Fibroblast of skin of scalp (primary cell): ENCODE measurements around the gene ARHGAP24.

Experiments
- DNase-seq: peaks from one replicate; pipeline ENCODE4 v3.0.0-alpha.2; 2013

Gene ARHGAP24

DNA sequence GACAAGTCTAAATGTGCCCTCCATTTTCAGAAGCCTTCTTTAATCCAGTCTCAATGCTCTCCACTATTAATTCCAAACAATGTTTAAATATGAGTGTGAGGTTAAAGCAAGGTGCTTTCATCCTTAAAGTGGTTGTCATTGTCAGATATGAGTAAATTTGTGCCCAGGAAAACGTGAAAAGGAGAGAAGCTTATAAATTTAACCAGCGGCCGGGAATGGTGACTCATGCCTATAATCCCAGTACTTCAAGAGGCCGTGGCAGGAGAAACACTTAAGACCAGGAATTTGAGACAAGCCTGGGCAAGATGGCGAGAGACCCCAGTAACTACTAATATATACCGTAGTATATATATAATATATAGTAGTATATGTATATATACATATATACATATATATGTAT is 270.0 kb downstream of the ARHGAP24 start:
- no peak for DNase-seq

DNA sequence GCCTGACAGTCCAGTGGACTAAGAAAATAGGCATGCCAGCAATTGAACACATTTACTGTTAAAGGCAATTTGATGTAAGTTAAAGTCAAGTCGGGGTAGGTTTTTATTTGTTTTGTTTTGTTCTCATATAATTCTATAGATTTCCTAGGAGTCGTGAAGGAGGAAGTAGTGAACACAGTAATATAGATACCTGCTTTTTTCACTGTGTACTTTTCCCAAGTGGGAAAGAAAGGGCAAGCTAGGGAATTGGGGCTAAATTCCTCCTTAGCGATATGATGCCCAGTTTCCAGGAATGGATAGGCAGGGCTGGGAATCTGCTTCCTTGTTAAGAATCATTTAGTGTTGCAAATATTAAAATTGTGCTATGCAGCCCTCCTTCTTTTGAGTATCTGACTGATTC is 271.0 kb downstream of the ARHGAP24 start:
- no peak for DNase-seq

DNA sequence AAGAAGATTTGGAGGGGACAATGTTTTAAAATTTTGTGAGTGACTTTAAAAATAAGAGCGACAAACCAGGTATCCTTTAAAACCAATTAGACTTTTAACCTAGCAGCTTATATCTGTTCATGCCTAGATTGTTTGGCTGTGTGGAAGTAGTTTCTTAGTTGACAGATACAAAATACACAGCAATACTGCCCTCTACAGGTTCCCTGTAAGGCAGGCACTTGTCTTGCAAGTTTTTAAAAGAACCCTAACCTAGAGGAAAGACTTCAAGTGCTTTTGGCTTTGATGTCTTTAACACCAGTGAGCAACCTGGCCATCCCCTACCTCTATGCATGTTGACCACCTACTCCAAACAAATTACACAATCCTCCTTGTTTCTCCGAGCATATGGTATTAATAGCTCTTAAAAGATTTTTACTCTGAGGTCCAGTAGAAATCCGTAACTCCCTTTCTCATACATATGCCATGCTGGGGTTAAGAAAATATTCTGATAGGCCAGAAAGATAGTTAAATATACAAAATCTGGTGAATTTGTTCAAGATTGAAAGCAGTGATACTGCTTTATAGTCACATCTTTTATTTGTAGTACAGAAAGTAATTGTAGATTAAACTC is 273.0 kb downstream of the ARHGAP24 start:
- peak; percentile 80 for DNase-seq

DNA sequence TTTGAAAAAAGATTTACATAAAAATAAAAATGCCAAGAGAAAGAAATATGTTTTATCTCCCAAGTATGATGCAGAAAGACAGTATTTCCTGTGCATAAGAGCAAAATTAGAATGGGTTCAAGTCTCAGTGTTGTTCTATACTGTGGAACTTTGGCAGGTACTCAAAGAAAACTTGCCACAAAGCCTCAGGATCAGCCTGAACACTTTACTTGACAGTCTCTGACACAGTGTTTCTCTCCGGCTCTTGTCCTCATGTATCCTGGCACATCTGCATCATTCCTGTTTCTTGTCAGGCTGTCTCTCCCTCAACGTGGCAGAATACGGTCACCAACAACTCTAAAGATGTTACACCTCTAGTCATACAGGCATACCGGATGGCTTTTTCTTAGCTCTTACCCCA is 273.7 kb downstream of the ARHGAP24 start:
- DNase-seq, result peak; percentile 76

DNA sequence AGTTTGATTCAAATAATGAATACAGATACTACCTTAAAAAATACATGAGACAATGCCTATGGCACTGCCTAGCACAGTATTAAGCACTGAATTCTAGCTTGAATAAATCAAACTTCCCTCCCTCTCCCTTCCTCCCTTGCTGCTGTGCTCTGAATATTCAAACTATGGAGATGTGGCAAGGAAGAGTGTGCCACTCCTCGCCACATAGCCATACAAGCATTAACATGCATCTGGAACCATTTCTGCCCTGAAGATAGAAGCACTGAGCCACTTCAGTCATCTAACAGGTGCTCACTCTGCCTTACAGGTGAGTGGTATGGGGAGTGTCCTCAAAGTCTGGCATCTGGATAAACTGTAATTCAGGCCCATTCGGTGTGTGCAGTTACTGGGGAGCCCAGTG is 276.9 kb downstream of the ARHGAP24 start:
- DNase-seq, result no peak

DNA sequence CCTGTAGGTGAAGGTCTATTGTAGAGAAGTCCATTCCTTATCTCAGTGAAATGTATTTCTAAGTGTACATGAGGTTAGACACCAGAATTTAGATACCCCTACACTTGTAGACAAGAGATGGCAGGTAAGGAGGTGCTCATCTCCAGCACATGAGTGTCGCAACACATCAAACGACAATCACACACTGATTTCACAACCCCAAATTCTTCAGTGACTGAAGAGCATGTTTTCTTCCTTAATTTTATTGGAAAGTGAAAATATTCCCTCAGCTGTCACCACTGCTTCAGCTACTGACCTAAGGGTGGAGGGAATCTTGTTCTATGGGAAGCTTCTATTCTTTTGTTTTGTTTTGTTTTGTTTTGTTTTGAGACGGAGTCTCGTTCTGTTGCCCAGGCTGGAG is 280.3 kb downstream of the ARHGAP24 start:
- no peak for DNase-seq

DNA sequence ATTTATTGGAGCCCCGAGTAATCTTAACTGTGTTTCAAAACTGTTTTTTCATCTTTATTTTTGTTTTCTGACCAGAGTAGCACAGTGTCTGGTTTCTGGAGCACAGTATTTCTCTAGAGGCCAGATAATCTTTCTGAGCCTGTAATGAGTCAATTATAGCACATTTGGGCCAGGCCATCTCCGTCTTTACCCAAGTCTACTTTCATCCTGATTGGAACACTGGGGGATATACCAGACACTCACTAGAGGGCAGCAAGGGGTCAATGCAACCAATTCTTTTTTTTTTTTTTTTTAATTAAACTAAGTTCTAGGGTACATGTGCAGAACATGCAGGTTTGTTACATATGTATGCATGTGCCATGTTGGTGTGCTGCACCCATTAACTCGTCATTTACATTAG is 282.0 kb downstream of the ARHGAP24 start:
- DNase-seq, result peak; percentile 60

DNA sequence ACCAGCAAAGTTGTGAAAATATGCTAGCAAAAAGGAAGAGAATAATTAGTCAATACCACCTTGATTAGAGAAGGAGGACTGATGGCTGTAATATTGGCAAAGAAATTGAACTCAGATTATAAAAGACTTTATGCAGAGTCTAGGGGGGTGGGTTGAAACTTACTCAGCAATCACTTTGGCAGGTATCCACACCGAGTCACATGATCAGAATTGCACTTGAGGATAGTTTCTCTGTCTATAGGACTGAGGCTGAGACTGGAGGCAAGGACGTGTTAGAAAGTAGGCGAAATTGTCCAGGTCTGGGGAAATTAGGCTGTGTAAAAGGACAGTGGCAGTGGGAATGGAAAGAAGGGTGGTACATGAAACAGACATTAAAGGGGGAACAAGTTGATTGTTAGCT is 284.4 kb downstream of the ARHGAP24 start:
- no peak for DNase-seq

DNA sequence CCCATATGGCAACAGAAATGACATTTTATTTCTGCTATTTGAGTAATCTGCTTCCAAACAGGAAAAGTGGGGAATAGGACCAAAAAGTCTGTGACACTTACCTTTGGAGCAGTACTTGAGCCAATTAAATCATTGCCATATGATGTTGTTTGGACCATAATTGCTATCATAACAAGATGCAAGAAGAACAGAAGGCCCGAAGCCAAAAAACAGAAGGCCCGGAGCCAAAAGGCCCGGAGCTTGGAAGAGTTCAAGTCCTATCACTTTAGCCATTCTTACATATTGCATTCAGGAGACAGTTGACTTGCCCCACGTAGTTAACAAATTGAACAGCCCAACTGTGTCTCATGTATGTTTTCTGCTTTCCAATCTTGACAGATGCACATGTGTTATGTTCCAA is 285.6 kb downstream of the ARHGAP24 start:
- DNase-seq, result no peak

DNA sequence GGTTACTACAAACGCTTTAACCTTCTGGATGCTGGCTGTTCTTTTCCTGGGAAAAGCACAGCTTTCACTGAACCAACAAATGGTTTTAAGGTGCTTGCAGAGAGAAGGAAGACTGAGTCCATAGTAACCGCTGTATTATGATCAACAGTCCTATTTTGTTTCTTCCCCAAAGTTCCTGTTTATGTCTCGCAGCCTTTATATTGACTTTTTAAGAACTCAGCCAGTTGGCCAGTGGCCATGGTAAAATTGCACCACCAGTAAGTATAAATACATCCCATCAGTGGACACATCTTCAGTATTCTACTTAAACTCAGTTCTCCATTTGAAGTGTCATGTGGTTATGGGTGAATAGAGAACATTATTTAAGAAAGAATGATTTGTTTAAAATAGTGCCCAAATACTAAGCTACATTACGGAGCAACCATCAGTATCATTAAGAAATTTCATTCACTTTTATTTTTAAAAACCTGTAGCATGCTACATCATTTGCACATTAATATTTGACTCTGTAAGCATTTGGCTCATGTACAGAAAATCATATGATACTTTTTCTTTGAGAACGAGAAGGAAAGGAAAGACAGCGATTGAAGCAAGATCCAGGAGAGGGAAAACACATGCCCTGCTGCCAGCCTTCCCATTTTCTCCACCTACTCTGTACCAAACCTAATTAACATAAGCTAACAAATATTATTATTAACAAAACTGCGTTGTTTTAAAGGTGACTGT is 287.0 kb downstream of the ARHGAP24 start:
- no peak for DNase-seq

DNA sequence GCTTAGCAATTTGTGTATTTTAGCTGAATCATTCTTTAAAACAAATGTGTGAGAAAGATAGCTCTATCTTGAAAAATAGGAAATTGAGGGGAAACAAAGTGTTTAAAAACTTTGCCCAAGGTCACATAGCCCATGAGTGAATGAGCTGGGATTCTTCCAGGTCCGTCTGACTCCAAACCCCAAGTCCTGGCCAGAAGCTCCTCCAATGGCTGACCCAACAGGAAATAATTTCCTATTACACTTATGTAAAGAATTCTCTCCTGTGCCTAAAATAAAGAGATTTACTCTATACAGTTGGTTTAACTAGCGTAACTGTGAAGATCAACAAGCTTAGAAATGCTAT is 287.6 kb downstream of the ARHGAP24 start:
- DNase-seq, result peak; percentile 83

DNA sequence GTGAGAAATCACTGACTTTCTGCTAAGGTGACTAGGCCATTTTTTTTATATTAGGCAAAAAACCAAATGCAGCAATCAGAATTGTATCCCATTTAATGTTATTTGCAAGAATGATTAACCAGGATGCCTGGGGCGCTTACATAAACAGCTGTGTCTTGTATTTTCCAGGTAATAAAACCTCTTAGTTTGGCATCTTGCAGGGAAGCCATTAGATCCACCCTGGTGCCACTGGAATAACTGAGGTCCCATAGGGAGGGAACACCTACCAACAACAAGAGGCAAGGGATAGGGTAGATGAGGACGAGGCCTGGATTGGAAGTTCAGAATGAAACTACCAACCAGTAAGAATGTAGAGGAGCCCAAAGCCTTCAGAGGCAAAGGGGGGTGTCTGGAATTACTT is 288.3 kb downstream of the ARHGAP24 start:
- DNase-seq, result no peak

DNA sequence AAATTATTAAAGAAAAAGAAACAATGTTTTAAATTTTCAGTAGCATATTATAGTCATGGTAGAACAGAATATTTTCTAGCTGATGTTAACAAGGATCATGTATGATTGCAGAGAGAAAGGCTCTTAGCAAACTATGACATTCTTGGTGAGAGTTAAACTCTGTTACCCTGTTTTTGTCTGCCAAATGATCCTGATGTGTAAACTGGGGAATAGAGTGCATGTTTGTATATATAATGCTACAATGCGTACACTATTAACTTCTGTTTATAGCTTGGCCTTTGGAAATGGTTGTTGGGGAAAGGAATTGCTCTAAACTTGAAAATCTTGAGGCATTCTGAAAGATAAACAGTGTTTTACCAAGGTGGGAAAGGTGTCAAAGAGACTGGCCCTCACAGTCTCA is 292.7 kb downstream of the ARHGAP24 start:
- DNase-seq, result no peak

DNA sequence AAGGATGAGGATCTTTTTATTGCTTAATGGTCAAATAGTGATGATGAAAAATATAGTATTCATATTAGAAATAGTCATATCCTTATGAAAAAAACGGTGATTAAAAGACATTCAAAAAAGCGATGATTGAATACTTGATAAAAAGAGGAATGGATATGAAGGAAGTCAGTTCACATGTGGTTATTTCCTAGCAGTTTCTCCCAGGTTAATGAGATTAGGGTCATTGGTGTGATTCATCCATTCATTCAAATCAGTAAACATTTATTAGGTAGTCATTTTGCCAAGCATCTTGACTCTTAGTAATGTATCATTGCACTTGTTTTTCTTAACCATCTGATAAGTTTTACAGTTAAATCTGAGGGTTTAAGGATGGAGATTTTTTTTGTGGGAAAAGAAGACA is 294.1 kb downstream of the ARHGAP24 start:
- DNase-seq, result no peak

DNA sequence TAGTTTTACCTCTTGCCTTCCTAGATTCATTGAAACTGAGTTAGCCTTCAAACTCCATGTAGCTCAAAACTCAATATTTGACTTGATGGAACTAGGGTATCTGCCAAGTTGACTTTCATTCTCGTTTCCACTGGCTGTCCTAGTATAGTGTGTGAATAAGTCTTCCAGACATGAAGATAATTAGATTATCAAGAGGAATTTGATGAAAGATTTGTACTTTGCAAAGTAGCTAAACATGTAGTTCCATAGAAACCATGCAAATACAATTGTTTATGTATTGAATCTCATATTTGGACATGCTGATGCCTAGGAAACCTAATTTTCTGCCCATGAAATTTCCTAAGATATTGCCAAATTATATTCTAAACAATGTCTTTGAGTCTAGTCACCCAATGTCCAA is 297.5 kb downstream of the ARHGAP24 start:
- DNase-seq, result peak; percentile 67

DNA sequence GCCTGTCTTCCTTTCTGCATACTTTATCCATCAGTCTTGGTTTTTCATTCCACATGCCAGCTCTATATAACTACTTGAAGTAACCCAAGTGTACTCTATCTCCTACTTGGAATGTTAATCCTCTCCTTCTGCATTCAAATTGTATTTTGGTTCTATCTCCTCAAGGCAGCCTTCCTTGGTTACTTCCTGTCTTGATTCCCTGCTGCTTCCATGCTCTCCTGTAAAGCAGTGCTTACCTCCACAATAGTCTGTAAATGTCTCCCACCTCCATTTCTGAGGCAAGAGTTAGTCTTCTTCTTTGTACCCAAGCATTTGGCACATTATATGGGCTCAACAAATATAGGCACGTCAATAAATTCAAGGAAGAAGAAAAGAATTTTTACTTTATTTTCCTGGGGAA is 298.4 kb downstream of the ARHGAP24 start:
- no peak for DNase-seq

DNA sequence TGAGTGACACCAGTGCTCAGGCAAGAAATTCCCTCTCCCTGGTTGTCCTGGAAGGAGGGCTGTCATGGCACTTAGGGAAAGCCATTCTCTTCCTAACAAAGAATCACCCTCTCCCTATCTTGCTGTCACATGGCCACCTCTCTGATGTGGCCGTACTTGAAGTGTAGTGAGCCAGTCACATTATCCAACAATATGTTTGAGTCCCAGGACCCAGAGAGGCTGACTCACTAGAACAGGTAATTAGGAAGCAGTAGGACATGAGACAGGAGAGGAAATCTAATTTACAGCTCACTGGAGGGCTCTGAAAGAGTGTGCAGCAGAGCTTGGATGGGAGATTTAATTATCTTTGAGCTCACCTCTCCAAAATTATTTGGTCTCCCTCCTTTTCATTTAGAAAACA is 299.1 kb downstream of the ARHGAP24 start:
- no peak for DNase-seq

DNA sequence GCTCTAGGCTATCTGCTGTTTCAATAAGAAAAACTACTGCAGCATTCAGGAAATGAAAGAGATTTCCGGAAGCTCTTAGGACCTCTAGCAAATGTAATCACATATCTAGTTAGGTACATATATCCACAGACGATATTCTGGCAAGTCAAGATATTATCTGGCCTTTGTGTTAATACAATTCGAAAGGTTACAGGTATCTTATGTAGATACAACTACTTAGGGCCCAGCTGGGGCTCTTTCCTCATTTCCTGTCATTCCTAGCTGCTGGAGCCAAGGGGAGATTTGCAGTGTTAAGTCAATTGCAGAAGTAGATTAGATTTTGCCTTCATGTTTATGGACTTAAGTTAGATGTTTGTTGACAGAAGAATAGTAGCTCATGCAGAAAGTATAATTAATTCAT is 299.5 kb downstream of the ARHGAP24 start:
- DNase-seq, result no peak

DNA sequence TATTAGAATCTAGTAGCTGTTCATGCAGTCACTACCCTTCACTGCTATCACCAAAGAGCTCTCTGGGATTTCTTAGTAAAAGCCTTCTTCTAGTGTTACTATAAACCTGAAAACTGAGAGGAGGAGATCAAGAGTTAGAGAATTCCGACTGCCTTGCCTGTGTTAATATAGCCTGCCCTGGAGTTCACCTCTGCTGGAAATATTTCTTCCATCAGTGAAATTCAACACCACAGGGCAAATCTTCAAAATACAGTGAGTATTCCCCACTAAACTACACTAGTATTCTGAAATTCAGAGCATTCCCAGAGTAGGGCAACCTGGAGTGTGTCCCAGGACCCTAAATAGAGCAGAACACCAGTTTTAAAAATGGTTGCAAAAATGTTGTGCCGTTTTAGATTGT is 301.1 kb downstream of the ARHGAP24 start:
- no peak for DNase-seq

DNA sequence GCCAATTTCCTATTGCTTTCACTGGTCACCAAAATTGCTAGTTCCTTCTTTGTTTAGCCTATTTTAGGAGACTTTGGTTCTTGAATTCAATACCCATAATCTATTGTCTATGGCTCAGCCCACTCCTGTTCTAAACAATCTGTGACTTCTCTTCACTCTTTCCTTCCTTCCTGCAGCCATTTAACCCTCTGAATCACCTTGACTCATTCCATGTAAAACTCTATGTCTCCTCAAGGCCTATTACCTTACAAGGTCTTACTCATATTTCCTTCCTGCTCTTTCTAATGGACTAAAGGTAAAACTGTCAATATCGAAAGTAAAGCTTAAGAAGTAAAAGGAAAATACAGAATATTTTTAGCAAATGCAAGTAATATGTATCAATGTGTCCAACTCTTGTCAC is 301.6 kb downstream of the ARHGAP24 start:
- no peak for DNase-seq

DNA sequence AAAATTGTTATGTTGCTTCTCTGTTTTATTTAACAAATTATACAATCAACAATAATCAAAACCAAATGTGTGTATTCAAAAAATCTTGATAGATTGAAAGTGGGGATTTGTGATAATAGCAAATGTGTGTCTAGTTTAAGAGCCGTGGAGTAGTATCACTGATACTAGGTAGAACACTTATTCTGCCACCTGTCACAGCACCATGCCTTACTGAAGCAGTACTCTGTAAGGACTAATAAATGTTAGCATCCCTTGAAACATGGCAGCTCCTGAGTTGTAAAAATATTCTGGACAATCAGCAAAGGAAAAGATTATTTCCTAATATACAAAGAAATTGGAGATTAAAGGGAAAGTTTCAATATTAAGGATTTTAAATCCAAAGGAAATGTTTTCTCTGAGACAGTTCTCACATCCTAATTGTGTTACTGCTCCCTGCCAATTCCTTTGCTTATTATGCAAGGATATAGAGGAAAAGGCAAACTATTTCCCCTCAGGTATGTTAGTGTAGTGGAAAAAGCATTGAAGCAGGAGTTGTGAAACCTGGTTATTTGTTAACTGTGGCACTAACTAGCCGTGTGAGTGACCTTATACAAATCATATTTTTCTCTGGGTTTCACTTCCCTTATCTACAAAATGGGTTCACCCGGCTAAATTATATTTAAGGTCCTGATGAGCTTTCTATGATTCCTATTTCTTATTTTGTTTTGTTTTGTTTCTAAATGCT is 303.1 kb downstream of the ARHGAP24 start:
- DNase-seq, result no peak

DNA sequence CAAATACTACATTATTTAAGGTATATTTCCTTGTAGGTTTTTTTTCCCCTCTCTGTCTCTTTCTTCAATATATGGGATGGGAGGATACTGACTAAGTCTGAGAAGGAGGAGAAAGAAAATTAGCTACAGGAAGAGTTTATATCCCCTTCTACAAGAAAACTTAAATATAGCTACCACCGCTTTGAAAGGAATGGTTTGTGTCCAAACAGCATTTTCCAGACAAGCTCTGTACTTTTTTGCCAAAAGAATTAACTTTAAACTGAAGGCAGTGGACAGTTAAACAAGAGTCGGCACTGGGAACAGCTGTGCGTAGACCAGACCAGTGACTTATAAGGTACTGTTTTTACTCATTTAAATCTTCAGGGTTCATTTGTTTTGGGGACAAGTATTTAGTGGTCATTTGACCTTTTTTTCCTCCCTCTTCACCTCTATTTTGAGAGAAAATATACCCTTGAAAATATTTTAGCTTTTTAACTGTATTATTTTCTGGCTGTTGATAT is 303.7 kb downstream of the ARHGAP24 start:
- peak; percentile 48 for DNase-seq

DNA sequence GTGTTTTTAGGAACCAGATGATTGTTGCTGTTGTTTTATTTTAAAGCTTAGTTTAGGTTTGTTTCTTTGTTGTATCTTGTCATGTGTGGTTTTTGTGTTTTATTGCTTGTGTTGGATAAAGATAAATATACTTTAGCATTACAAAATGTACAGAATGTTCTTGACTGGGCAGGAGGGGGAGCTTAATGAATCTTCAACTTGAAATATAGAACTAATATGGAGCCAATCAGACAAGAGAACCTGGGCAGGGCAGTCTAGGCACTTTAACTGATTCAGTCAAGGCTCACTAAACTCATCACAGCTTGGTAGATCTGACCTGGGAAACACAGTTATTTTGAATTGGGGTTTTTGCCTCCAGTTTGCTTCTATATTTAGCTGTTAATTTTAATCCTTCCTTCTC is 304.2 kb downstream of the ARHGAP24 start:
- DNase-seq, result peak; percentile 52

DNA sequence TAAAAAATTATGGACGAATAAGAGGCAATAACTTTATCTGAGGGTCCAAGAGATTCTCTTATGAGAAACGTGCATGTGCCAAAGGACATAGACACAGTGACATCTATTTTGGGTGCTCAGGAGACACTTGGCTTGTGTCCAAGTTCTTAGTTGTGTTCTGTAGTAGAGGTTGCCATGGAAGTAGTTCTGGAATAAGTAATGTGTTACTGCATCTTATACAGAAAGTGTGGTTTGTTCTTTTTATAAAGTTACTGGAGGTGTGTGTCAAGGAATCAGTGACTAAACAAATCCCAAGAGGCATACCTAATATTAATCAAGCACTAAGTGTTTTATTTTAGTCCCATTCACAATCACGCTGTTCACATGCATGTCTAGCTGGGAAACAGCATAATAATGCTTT is 305.7 kb downstream of the ARHGAP24 start:
- DNase-seq, result no peak
